ENCODE measurements around the gene RPL39.
A peak's percentile ranks its signal among the peaks of the same experiment; 100 is the strongest.
"Not testable (repeated sequence)": the region's sequence is repeated elsewhere in the genome, so short reads cannot be mapped to it uniquely, and the experiment has no call there.

RPL39 gene

GRCh38 chrX:119784747-119785446 lies 6.5 kb downstream of the RPL39 start:
- DNase-seq (ENCODE audit: low spot score in 2 of 2): peak; percentile 39 to 46
- Mint-ChIP-seq H3K27ac (peak overlapping the region; percentile 75), H3K9me3 (no peaks in the 10 kb centered on the region), H3K36me3 (peaks cover 17% of the 10 kb centered on the region), H3K4me3 (no peak overlapping the region), H3K27me3 (no peaks in the 10 kb centered on the region), H3K4me1 (peaks cover 22% of the 10 kb centered on the region)
- peak; percentile 73 for ATAC-seq (ENCODE audit: low read depth)

- Mint-ChIP-seq H3K4me1 (peaks cover 20% of the 10 kb centered on the region), H3K36me3 (peaks cover 15% of the 10 kb centered on the region), H3K9me3 (no peaks in the 10 kb centered on the region), H3K27me3 (no peaks in the 10 kb centered on the region), H3K4me3 (no peak overlapping the region), H3K27ac (peak overlapping the region; percentile 45)
- ATAC-seq (ENCODE audit: low read depth) (no peak), DNase-seq (ENCODE audit: low spot score in 2 of 2) (no peak)
Observed at GRCh38 chrX:119783026-119783425, 8.4 kb downstream of the RPL39 start.

GRCh38 chrX:119778829-119779228 lies 12.6 kb downstream of the RPL39 start:
- no peak for ATAC-seq (ENCODE audit: low read depth)
- H3K4me1 Mint-ChIP-seq: peaks cover 18% of the 10 kb centered on the region
- no peak for DNase-seq (ENCODE audit: low spot score in 2 of 2)
- H3K27me3 Mint-ChIP-seq: no peaks in the 10 kb centered on the region
- H3K36me3 Mint-ChIP-seq: peaks cover 11% of the 10 kb centered on the region
- H3K4me3 Mint-ChIP-seq: no peak overlapping the region
- no peak overlapping the region for H3K27ac Mint-ChIP-seq
- H3K9me3 Mint-ChIP-seq: no peaks in the 10 kb centered on the region

GRCh38 chrX:119775517-119776238 lies 15.8 kb downstream of the RPL39 start:
- Mint-ChIP-seq H3K27me3 (no peaks in the 10 kb centered on the region), H3K9me3 (no peaks in the 10 kb centered on the region), H3K4me3 (peak overlapping the region; percentile 75), H3K36me3 (peaks cover under 1% of the 10 kb centered on the region), H3K4me1 (peaks cover 11% of the 10 kb centered on the region), H3K27ac (peak overlapping the region; percentile 85)
- DNase-seq (ENCODE audit: low spot score in 2 of 2): no peak
- ATAC-seq (ENCODE audit: low read depth): peak; percentile 37

GRCh38 chrX:119769388-119769787 lies 22.0 kb downstream of the RPL39 start:
- not testable (repeated sequence) for H3K27ac Mint-ChIP-seq; H3K9me3 Mint-ChIP-seq; ATAC-seq (ENCODE audit: low read depth); H3K4me1 Mint-ChIP-seq; DNase-seq (ENCODE audit: low spot score in 2 of 2); H3K4me3 Mint-ChIP-seq; H3K27me3 Mint-ChIP-seq; H3K36me3 Mint-ChIP-seq

GRCh38 chrX:119768436-119768835 lies 23.0 kb downstream of the RPL39 start:
- peak overlapping the region; percentile 69 for H3K27ac Mint-ChIP-seq
- not testable (repeated sequence) for H3K36me3 Mint-ChIP-seq; ATAC-seq (ENCODE audit: low read depth); DNase-seq (ENCODE audit: low spot score in 2 of 2); H3K27me3 Mint-ChIP-seq; H3K4me3 Mint-ChIP-seq; H3K4me1 Mint-ChIP-seq; H3K9me3 Mint-ChIP-seq

GRCh38 chrX:119763836-119764387 lies 27.5 kb downstream of the RPL39 start:
- Mint-ChIP-seq H3K36me3 (peaks cover 1% of the 10 kb centered on the region), H3K27ac (peak overlapping the region; percentile 67)

GRCh38 chrX:119763181-119763580 lies 28.2 kb downstream of the RPL39 start:
- H3K9me3 Mint-ChIP-seq: no peaks in the 10 kb centered on the region
- peaks cover 21% of the 10 kb centered on the region for H3K4me1 Mint-ChIP-seq
- H3K36me3 Mint-ChIP-seq: no peaks in the 10 kb centered on the region
- no peak for DNase-seq (ENCODE audit: low spot score in 2 of 2)
- no peak overlapping the region for H3K4me3 Mint-ChIP-seq
- H3K27ac Mint-ChIP-seq: peak overlapping the region; percentile 67
- no peaks in the 10 kb centered on the region for H3K27me3 Mint-ChIP-seq
- ATAC-seq (ENCODE audit: low read depth): no peak

More at GRCh38 chrX:119763836-119764387, 27.5 kb downstream of the RPL39 start:
- no peak overlapping the region for H3K4me3 Mint-ChIP-seq
- no peaks in the 10 kb centered on the region for H3K27me3 Mint-ChIP-seq
- DNase-seq (ENCODE audit: low spot score in 2 of 2) (no peak), ATAC-seq (ENCODE audit: low read depth) (peak; percentile 38)
- H3K9me3 Mint-ChIP-seq: no peaks in the 10 kb centered on the region
- H3K4me1 Mint-ChIP-seq: peaks cover 21% of the 10 kb centered on the region

- DNase-seq (ENCODE audit: low spot score in 2 of 2) (no peak), ATAC-seq (ENCODE audit: low read depth) (no peak)
- no peaks in the 10 kb centered on the region for H3K9me3 Mint-ChIP-seq
- H3K4me1 Mint-ChIP-seq: peaks cover 21% of the 10 kb centered on the region
- peak overlapping the region; percentile 67 for H3K27ac Mint-ChIP-seq
- H3K27me3 Mint-ChIP-seq: no peaks in the 10 kb centered on the region
- H3K36me3 Mint-ChIP-seq: no peaks in the 10 kb centered on the region
- H3K4me3 Mint-ChIP-seq: peak overlapping the region; percentile 52
Observed at GRCh38 chrX:119762718-119763117, 28.7 kb downstream of the RPL39 start.

GRCh38 chrX:119760026-119760877 lies 31.2 kb downstream of the RPL39 start:
- no peaks in the 10 kb centered on the region for H3K27me3 Mint-ChIP-seq
- no peaks in the 10 kb centered on the region for H3K36me3 Mint-ChIP-seq
- ATAC-seq (ENCODE audit: low read depth) (peak; percentile 8), DNase-seq (ENCODE audit: low spot score in 2 of 2) (no peak)
- peak overlapping the region; percentile 78 for H3K27ac Mint-ChIP-seq
- H3K4me3 Mint-ChIP-seq: peak overlapping the region; percentile 85
- H3K9me3 Mint-ChIP-seq: no peaks in the 10 kb centered on the region
- peaks cover 38% of the 10 kb centered on the region for H3K4me1 Mint-ChIP-seq

- H3K27ac Mint-ChIP-seq: peak overlapping the region; percentile 78
Observed at GRCh38 chrX:119759248-119759766, 32.1 kb downstream of the RPL39 start.

GRCh38 chrX:119758731-119759247 lies 32.6 kb downstream of the RPL39 start:
- peak in 1 of 2 donors; percentile 42 for DNase-seq (ENCODE audit: low spot score in 2 of 2)
- Mint-ChIP-seq H3K27ac (peak overlapping the region; percentile 78), H3K4me1 (peaks cover 43% of the 10 kb centered on the region), H3K9me3 (no peaks in the 10 kb centered on the region), H3K36me3 (no peaks in the 10 kb centered on the region), H3K27me3 (no peaks in the 10 kb centered on the region), H3K4me3 (peak overlapping the region; percentile 85)
- peak; percentile 18 for ATAC-seq (ENCODE audit: low read depth)

More at GRCh38 chrX:119759248-119759766, 32.1 kb downstream of the RPL39 start:
- H3K27me3 Mint-ChIP-seq: no peaks in the 10 kb centered on the region
- no peak for DNase-seq (ENCODE audit: low spot score in 2 of 2)
- peak overlapping the region; percentile 85 for H3K4me3 Mint-ChIP-seq
- H3K9me3 Mint-ChIP-seq: no peaks in the 10 kb centered on the region
- peaks cover 43% of the 10 kb centered on the region for H3K4me1 Mint-ChIP-seq
- H3K36me3 Mint-ChIP-seq: no peaks in the 10 kb centered on the region
- no peak for ATAC-seq (ENCODE audit: low read depth)

GRCh38 chrX:119757979-119758730 lies 33.3 kb downstream of the RPL39 start, which contains the start of gene SOWAHD:
Gene SOWAHD, plus strand, starts transcription at chrX:119758588. Its CDS starts 80 bp downstream, at chrX:119758668.
- no peaks in the 10 kb centered on the region for H3K9me3 Mint-ChIP-seq
- H3K4me1 Mint-ChIP-seq: peaks cover 36% of the 10 kb centered on the region
- H3K36me3 Mint-ChIP-seq: no peaks in the 10 kb centered on the region
- H3K4me3 Mint-ChIP-seq: peak within 1 kb of the TSS; percentile 88
- DNase-seq (ENCODE audit: low spot score in 2 of 2): no peak
- H3K27ac Mint-ChIP-seq: peak within 1 kb of the TSS; percentile 96
- no peaks in the 10 kb centered on the region for H3K27me3 Mint-ChIP-seq
- peak; percentile 29 for ATAC-seq (ENCODE audit: low read depth)

Measured in memory B cell (primary cell).